ENCODE results near the gene TRAF1.

TRAF1 gene

GRCh38 chr9:120916588-120916987 lies 10.0 kb downstream of the TRAF1 start:
- H3K9me2 ChIP-seq (ENCODE audit: low read depth, low read length) = no peaks in the 10 kb centered on the region
- H3K9me3 ChIP-seq (ENCODE audit: low read length) = no peaks in the 10 kb centered on the region
- no peaks in the 10 kb centered on the region for H3F3A ChIP-seq (ENCODE audit: insufficient read depth, low read length)
- no peaks in the 10 kb centered on the region for H4K20me1 ChIP-seq (ENCODE audit: insufficient read depth, low read length)
- no peaks in the 10 kb centered on the region for H3K79me2 ChIP-seq (ENCODE audit: insufficient read depth, low read length)
- H3K4me1 ChIP-seq (ENCODE audit: insufficient read depth, low read length, severe bottlenecking) = peaks cover 10% of the 10 kb centered on the region
- TF ChIP-seq CTCF (IDR thresholded peaks at IDR 0.05; ENCODE audit: low read length) (no peak), EZH2 (IDR thresholded peaks at IDR 0.05; ENCODE audit: borderline replicate concordance, low read length) (no peak)
- no peak overlapping the region for H3K4me2 ChIP-seq (ENCODE audit: low read length)
- no peak overlapping the region for H2AFZ ChIP-seq (ENCODE audit: low read length)
- no peaks in the 10 kb centered on the region for H3K27me3 ChIP-seq (ENCODE audit: insufficient read depth, low read length)
- H3K9ac ChIP-seq (ENCODE audit: low read length) = no peak overlapping the region
- no peak overlapping the region for H3K27ac ChIP-seq (ENCODE audit: low read depth, low read length, poor library complexity, severe bottlenecking)
- no peak overlapping the region for H3K4me3 ChIP-seq (ENCODE audit: low read depth, low read length, poor library complexity, severe bottlenecking)
- peaks cover 6% of the 10 kb centered on the region; the same call in 1 of the 2 replicates for H3K36me3 ChIP-seq (ENCODE audit: insufficient read depth, low read length)

- Histone ChIP-seq H3F3A (ENCODE audit: insufficient read depth, low read length) (no peaks in the 10 kb centered on the region), H3K9me3 (ENCODE audit: low read length) (no peaks in the 10 kb centered on the region), H3K79me2 (ENCODE audit: insufficient read depth, low read length) (no peaks in the 10 kb centered on the region), H3K36me3 (ENCODE audit: insufficient read depth, low read length) (peaks cover 6% of the 10 kb centered on the region; the same call in 1 of the 2 replicates), H3K4me1 (ENCODE audit: insufficient read depth, low read length, severe bottlenecking) (peaks cover 10% of the 10 kb centered on the region), H3K9me2 (ENCODE audit: low read depth, low read length) (no peaks in the 10 kb centered on the region), H3K4me3 (ENCODE audit: low read depth, low read length, poor library complexity, severe bottlenecking) (no peak overlapping the region), H3K4me2 (ENCODE audit: low read length) (peak overlapping the region; percentile 21; the same call in 1 of the 2 replicates), H2AFZ (ENCODE audit: low read length) (no peak overlapping the region), H3K27me3 (ENCODE audit: insufficient read depth, low read length) (no peaks in the 10 kb centered on the region), H3K9ac (ENCODE audit: low read length) (no peak overlapping the region), H4K20me1 (ENCODE audit: insufficient read depth, low read length) (no peaks in the 10 kb centered on the region), H3K27ac (ENCODE audit: low read depth, low read length, poor library complexity, severe bottlenecking) (no peak overlapping the region)
- TF ChIP-seq CTCF (IDR thresholded peaks at IDR 0.05; ENCODE audit: low read length) (no peak), EZH2 (IDR thresholded peaks at IDR 0.05; ENCODE audit: borderline replicate concordance, low read length) (no peak)
Measured at GRCh38 chr9:120915854-120916470, 10.6 kb downstream of the TRAF1 start.

GRCh38 chr9:120914953-120915352 lies 11.6 kb downstream of the TRAF1 start:
- H3K27ac ChIP-seq (ENCODE audit: low read depth, low read length, poor library complexity, severe bottlenecking) = no peak overlapping the region
- peaks cover 10% of the 10 kb centered on the region for H3K4me1 ChIP-seq (ENCODE audit: insufficient read depth, low read length, severe bottlenecking)
- H3K4me3 ChIP-seq (ENCODE audit: low read depth, low read length, poor library complexity, severe bottlenecking) = no peak overlapping the region
- H3K79me2 ChIP-seq (ENCODE audit: insufficient read depth, low read length) = no peaks in the 10 kb centered on the region
- no peak overlapping the region for H3K9ac ChIP-seq (ENCODE audit: low read length)
- no peak overlapping the region for H3K4me2 ChIP-seq (ENCODE audit: low read length)
- H3K9me3 ChIP-seq (ENCODE audit: low read length) = no peaks in the 10 kb centered on the region
- H3K27me3 ChIP-seq (ENCODE audit: insufficient read depth, low read length) = no peaks in the 10 kb centered on the region
- peaks cover 6% of the 10 kb centered on the region; the same call in 1 of the 2 replicates for H3K36me3 ChIP-seq (ENCODE audit: insufficient read depth, low read length)
- TF ChIP-seq EZH2 (IDR thresholded peaks at IDR 0.05; ENCODE audit: borderline replicate concordance, low read length) (no peak), CTCF (IDR thresholded peaks at IDR 0.05; ENCODE audit: low read length) (no peak)
- no peaks in the 10 kb centered on the region for H3F3A ChIP-seq (ENCODE audit: insufficient read depth, low read length)
- H3K9me2 ChIP-seq (ENCODE audit: low read depth, low read length) = no peaks in the 10 kb centered on the region
- no peak overlapping the region for H2AFZ ChIP-seq (ENCODE audit: low read length)
- no peaks in the 10 kb centered on the region for H4K20me1 ChIP-seq (ENCODE audit: insufficient read depth, low read length)

Data from OCI-LY1 (cell line).